GM12878 (cell line): Measurements from ENCODE around the gene TRIM28. TPM values are rescaled to one million over a fixed set of nuclear protein-coding genes. Genes with fewer than 3 reads are reported as not detected.

Source experiments
- IKZF2 ChIP-seq, 2 experiments: fragments of 450-650 bp; IDR thresholded peaks; 2 replicates each; pipeline ENCODE4 v1.6.1; 2017; ENCODE audit warnings: mild to moderate bottlenecking in 2 of 2, moderate library complexity in 2 of 2
- MEF2B ChIP-seq: fragments of 450-650 bp; IDR thresholded peaks from 2 replicates; pipeline ENCODE4 v1.6.1; 2018; ENCODE audit warnings: mild to moderate bottlenecking, moderate library complexity; ENCODE audit not compliant: partially characterized antibody, poor library complexity, severe bottlenecking
- POLR2AphosphoS5 ChIP-seq: IDR thresholded peaks from 2 replicates; pipeline ENCODE4 v1.6.1; 2011; ENCODE audit warnings: mild to moderate bottlenecking, low read length, inconsistent platforms
- SIX5 ChIP-seq: IDR thresholded peaks from 2 replicates; pipeline ENCODE4 v1.6.1; 2011; ENCODE audit warnings: mild to moderate bottlenecking, low read depth, low read length, moderate library complexity; ENCODE audit not compliant: severe bottlenecking
- TCF12 ChIP-seq: IDR thresholded peaks from 2 replicates; pipeline ENCODE4 v1.6.1; 2011; ENCODE audit warnings: low read depth, mild to moderate bottlenecking, low read length
- polyA plus RNA-seq, 11 experiments: library from polyadenylated mRNA; depleted of rRNA in 4 of 11; unstranded in 6 of 11; stranded (reverse) in 5 of 11; fragments of >200 nt; fragmentation: Nextera tagmentation in 4 of 11; fragmentation: Illumina TruSeq in 1 of 11; extraction: Ambion mirVana in 4 of 11; extraction: Trizol in 1 of 11; gene quantifications; 1 replicate in 1 of 11; 2 replicates in 10 of 11; pipeline versions ENCODE4 v1.2.1 to v1.2.3, GENCODE V29; 2011 to 2016; ENCODE audit warnings: inconsistent platforms in 2 of 11, missing spikeins in 2 of 11, low read depth in 1 of 11
- total RNA-seq, 4 experiments: library from RNA; depleted of rRNA in 3 of 4; stranded (reverse); fragments of >200 nt in 3 of 4; fragmentation: Illumina TruSeq in 1 of 4; extraction: Trizol in 1 of 4; gene quantifications; 2 replicates each; pipeline versions ENCODE4 v1.2.1 to v1.2.3, GENCODE V29; 2013 to 2021
- TF ChIP-seq, protein P1 (sequence below): fragments of 450-650 bp; IDR thresholded peaks from 2 replicates; pipeline ENCODE4 v1.6.1; 2017; ENCODE audit warnings: borderline replicate concordance
- TF ChIP-seq, protein P2 (sequence below): fragments of 450-650 bp; conservative IDR thresholded peaks from 2 replicates; pipeline ENCODE4 v1.6.1; 2017; ENCODE audit warnings: mild to moderate bottlenecking, moderate library complexity
- TF ChIP-seq, protein P3 (sequence below): fragments of 450-650 bp; IDR thresholded peaks from 2 replicates; pipeline ENCODE4 v1.6.1; 2018; ENCODE audit warnings: borderline replicate concordance, mild to moderate bottlenecking; ENCODE audit not compliant: partially characterized antibody
- TF ChIP-seq, protein P4 (sequence below): fragments of 450-650 bp; formaldehyde crosslinking; IDR thresholded peaks from 2 replicates; pipeline ENCODE4 v1.4.0; 2022; ENCODE audit warnings: mild to moderate bottlenecking, moderate library complexity
- TF ChIP-seq, protein P5 (sequence below): fragments of 450-650 bp; IDR thresholded peaks from 2 replicates; pipeline ENCODE4 v1.6.1; 2018; ENCODE audit warnings: mild to moderate bottlenecking, low read depth, moderate library complexity; ENCODE audit not compliant: partially characterized antibody
- TF ChIP-seq, protein P6 (sequence below): fragments of 450-650 bp; formaldehyde crosslinking; IDR thresholded peaks from 2 replicates; pipeline ENCODE4 v1.5.0; 2022; ENCODE audit warnings: mild to moderate bottlenecking, missing genetic modification characterization

Gene TRIM28
- total and polyA plus RNA-seq, 10 of the 15 experiments (the other 5 are each of a cell fraction or from before 2014, with no cell fraction given): 5.0 to 650 (median 296) TPM

DNA sequence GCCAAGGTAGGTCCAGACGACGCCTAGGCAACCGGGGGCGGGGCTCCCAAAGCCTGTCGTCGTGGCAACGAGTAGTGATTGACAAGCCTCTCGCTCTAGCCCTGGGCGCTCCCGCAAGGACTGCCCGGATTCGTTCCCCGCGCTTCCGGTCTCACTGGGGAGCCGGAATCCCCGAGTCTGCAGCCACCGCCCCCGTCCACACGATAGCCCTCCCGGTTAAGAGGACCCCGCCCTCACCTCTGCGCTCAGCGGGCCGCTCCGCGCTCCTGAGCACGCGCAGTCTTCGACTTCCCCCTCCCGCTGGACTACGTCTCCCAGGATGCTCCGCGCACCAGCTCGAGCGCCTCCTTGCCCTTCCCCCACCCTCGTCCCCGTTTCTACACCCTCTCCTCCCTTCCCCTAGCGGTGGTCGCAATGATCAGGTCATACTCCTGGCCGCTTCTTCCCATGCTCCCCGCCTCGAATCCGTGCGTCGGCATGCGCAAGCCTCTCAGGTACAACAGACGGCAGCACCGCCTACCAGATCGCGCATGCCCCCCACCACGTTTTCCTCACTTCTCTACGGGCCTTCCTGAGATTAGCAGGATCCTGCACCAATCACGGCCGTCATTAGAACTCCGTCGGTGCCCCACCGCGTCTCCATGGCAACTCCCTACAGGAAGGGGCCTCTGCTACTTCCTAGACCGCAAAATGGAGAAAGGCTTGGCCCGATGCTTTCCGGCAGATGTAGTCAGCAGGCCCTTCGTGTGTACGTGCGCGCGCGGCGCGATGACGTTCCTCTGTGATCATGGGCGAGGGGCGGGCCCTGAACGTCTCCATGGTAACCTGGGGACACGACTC, 29.2 kb downstream of the TRIM28 start, which contains the start of gene MZF1 (continued):
- TF ChIP-seq MEF2B: peak; percentile 85
- TF ChIP-seq, protein P1, sequence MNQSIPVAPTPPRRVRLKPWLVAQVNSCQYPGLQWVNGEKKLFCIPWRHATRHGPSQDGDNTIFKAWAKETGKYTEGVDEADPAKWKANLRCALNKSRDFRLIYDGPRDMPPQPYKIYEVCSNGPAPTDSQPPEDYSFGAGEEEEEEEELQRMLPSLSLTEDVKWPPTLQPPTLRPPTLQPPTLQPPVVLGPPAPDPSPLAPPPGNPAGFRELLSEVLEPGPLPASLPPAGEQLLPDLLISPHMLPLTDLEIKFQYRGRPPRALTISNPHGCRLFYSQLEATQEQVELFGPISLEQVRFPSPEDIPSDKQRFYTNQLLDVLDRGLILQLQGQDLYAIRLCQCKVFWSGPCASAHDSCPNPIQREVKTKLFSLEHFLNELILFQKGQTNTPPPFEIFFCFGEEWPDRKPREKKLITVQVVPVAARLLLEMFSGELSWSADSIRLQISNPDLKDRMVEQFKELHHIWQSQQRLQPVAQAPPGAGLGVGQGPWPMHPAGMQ: no peak
- TF ChIP-seq POLR2AphosphoS5: peak; percentile 70; the same call in 1 of the 2 replicates
- TF ChIP-seq, protein P2, sequence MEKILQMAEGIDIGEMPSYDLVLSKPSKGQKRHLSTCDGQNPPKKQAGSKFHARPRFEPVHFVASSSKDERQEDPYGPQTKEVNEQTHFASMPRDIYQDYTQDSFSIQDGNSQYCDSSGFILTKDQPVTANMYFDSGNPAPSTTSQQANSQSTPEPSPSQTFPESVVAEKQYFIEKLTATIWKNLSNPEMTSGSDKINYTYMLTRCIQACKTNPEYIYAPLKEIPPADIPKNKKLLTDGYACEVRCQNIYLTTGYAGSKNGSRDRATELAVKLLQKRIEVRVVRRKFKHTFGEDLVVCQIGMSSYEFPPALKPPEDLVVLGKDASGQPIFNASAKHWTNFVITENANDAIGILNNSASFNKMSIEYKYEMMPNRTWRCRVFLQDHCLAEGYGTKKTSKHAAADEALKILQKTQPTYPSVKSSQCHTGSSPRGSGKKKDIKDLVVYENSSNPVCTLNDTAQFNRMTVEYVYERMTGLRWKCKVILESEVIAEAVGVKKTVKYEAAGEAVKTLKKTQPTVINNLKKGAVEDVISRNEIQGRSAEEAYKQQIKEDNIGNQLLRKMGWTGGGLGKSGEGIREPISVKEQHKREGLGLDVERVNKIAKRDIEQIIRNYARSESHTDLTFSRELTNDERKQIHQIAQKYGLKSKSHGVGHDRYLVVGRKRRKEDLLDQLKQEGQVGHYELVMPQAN: no peak; the same call in 1 of the 2 replicates
- peak; percentile 76 for TF ChIP-seq SIX5
- TF ChIP-seq, protein P3, sequence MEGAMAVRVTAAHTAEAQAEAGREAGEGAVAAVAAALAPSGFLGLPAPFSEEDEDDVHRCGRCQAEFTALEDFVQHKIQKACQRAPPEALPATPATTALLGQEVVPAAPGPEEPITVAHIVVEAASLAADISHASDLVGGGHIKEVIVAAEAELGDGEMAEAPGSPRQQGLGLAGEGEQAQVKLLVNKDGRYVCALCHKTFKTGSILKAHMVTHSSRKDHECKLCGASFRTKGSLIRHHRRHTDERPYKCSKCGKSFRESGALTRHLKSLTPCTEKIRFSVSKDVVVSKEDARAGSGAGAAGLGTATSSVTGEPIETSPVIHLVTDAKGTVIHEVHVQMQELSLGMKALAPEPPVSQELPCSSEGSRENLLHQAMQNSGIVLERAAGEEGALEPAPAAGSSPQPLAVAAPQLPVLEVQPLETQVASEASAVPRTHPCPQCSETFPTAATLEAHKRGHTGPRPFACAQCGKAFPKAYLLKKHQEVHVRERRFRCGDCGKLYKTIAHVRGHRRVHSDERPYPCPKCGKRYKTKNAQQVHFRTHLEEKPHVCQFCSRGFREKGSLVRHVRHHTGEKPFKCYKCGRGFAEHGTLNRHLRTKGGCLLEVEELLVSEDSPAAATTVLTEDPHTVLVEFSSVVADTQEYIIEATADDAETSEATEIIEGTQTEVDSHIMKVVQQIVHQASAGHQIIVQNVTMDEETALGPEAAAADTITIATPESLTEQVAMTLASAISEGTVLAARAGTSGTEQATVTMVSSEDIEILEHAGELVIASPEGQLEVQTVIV: peak; percentile 98
- TF ChIP-seq, protein P4, sequence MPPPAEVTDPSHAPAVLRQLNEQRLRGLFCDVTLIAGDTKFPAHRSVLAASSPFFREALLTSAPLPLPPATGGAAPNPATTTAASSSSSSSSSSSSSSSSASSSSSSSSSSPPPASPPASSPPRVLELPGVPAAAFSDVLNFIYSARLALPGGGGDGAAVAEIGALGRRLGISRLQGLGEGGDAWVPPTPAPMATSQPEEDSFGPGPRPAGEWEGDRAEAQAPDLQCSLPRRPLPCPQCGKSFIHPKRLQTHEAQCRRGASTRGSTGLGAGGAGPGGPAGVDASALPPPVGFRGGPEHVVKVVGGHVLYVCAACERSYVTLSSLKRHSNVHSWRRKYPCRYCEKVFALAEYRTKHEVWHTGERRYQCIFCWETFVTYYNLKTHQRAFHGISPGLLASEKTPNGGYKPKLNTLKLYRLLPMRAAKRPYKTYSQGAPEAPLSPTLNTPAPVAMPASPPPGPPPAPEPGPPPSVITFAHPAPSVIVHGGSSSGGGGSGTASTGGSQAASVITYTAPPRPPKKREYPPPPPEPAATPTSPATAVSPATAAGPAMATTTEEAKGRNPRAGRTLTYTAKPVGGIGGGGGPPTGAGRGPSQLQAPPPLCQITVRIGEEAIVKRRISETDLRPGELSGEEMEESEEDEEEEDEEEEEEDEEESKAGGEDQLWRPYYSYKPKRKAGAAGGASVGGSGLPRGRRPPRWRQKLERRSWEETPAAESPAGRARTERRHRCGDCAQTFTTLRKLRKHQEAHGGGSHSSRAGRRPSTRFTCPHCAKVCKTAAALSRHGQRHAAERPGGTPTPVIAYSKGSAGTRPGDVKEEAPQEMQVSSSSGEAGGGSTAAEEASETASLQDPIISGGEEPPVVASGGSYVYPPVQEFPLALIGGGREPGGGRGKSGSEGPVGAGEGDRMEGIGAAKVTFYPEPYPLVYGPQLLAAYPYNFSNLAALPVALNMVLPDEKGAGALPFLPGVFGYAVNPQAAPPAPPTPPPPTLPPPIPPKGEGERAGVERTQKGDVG: no peak
- TF ChIP-seq, protein P5, sequence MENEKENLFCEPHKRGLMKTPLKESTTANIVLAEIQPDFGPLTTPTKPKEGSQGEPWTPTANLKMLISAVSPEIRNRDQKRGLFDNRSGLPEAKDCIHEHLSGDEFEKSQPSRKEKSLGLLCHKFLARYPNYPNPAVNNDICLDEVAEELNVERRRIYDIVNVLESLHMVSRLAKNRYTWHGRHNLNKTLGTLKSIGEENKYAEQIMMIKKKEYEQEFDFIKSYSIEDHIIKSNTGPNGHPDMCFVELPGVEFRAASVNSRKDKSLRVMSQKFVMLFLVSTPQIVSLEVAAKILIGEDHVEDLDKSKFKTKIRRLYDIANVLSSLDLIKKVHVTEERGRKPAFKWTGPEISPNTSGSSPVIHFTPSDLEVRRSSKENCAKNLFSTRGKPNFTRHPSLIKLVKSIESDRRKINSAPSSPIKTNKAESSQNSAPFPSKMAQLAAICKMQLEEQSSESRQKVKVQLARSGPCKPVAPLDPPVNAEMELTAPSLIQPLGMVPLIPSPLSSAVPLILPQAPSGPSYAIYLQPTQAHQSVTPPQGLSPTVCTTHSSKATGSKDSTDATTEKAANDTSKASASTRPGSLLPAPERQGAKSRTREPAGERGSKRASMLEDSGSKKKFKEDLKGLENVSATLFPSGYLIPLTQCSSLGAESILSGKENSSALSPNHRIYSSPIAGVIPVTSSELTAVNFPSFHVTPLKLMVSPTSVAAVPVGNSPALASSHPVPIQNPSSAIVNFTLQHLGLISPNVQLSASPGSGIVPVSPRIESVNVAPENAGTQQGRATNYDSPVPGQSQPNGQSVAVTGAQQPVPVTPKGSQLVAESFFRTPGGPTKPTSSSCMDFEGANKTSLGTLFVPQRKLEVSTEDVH: peak; percentile 42
- TF ChIP-seq, protein P6, sequence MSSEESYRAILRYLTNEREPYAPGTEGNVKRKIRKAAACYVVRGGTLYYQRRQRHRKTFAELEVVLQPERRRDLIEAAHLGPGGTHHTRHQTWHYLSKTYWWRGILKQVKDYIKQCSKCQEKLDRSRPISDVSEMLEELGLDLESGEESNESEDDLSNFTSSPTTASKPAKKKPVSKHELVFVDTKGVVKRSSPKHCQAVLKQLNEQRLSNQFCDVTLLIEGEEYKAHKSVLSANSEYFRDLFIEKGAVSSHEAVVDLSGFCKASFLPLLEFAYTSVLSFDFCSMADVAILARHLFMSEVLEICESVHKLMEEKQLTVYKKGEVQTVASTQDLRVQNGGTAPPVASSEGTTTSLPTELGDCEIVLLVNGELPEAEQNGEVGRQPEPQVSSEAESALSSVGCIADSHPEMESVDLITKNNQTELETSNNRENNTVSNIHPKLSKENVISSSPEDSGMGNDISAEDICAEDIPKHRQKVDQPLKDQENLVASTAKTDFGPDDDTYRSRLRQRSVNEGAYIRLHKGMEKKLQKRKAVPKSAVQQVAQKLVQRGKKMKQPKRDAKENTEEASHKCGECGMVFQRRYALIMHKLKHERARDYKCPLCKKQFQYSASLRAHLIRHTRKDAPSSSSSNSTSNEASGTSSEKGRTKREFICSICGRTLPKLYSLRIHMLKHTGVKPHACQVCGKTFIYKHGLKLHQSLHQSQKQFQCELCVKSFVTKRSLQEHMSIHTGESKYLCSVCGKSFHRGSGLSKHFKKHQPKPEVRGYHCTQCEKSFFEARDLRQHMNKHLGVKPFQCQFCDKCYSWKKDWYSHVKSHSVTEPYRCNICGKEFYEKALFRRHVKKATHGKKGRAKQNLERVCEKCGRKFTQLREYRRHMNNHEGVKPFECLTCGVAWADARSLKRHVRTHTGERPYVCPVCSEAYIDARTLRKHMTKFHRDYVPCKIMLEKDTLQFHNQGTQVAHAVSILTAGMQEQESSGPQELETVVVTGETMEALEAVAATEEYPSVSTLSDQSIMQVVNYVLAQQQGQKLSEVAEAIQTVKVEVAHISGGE: no peak
- TF ChIP-seq TCF12: peak; percentile 61; the same call in 1 of the 2 replicates
- TF ChIP-seq IKZF2 (IDR thresholded peaks at IDR 0.05): no peak; a peak in 2 of 4 replicates
